Right lobe of liver (tissue), 6 donors: Measurements from ENCODE around the gene ADARB2. TPM values are rescaled to one million over a fixed set of nuclear protein-coding genes. Genes with fewer than 3 reads are reported as not detected.
A peak's percentile ranks its signal among the peaks of the same experiment; 100 is the strongest.

Source experiments
- ATAC-seq, 4 donors: fragments of 200-7000 bp; cut with Tn5 transposase; one replicate each; pipeline ENCODE4 v1.9.1; 2020; ENCODE audit warnings: mild to moderate bottlenecking in 4 of 4, moderate library complexity in 4 of 4
- DNase-seq, 3 donors: peaks; one replicate each; pipeline ENCODE4 v3.0.0-alpha.2; 2020
- H3K27ac ChIP-seq, 3 donors: fragments of 200-600 bp; one replicate each; pipeline ENCODE4 v1.8.0; 2022
- H3K27me3 ChIP-seq, 2 donors: fragments of 200-600 bp; one replicate each; pipeline ENCODE4 v1.8.0; 2022
- H3K36me3 ChIP-seq, 4 donors: fragments of 200-600 bp; sonication (generic) in 1 of 4; one replicate each; pipeline versions ENCODE4 v1.5.1 to v1.8.0; 2017 to 2022; ENCODE audit warnings: control low read depth in 1 of 4
- H3K4me1 ChIP-seq, 4 donors: fragments of 200-600 bp; sonication (generic) in 1 of 4; one replicate each; pipeline versions ENCODE4 v1.5.1 to v1.8.0; 2017 to 2022; ENCODE audit warnings: control low read depth in 1 of 4
- H3K4me3 ChIP-seq, 3 donors: fragments of 200-600 bp; one replicate each; pipeline ENCODE4 v1.8.0; 2022
- H3K9me3 ChIP-seq, 4 donors: fragments of 200-600 bp; sonication (generic) in 1 of 4; one replicate each; pipeline versions ENCODE4 v1.5.1 to v1.8.0; 2017 to 2022; ENCODE audit warnings: control low read depth in 1 of 4
- CTCF ChIP-seq, 4 donors: fragments of 200-600 bp in 3 of 4; fragments of 450-650 bp in 1 of 4; IDR thresholded peaks; one replicate each; pipeline versions ENCODE4 v1.5.1 to v1.8.0; 2016 to 2022; ENCODE audit warnings: antibody characterized with exemption in 4 of 4, mild to moderate bottlenecking in 2 of 4
- POLR2A ChIP-seq: fragments of 450-650 bp; IDR thresholded peaks from one replicate; pipeline ENCODE4 v1.6.1; 2017; ENCODE audit warnings: antibody characterized with exemption, mild to moderate bottlenecking
- WGBS: methylation state at CpG from one replicate; pipeline ENCODE4 v1.1.6; 2018; ENCODE audit warnings: low coverage, low lambda C conversion rate; ENCODE audit not compliant: insufficient coverage; ENCODE audit errors: missing lambda C conversion rate; 5-methylcytosine and 5-hydroxymethylcytosine counted together
- intact Hi-C, 2 donors: fragments of 100-400 bp; cut with DNase I; formaldehyde crosslinking; loops; one replicate each; pipeline versions ENCODE4 v1.11.2 to v1.14.1; 2022
- total RNA-seq, 6 experiments: library from RNA; depleted of rRNA in 2 of 6; stranded (reverse); fragments of >200 nt in 2 of 6; fragmentation: NEBNext Ultra II Directional in 3 of 6; extraction: Animal tissue kit (Norgen Biotek cat#: 25700) in 3 of 6; gene quantifications; one replicate each; pipeline versions ENCODE4 v1.1.0 to v1.2.4, GENCODE V29; 2016 to 2023
- donor health status: DM: no; HTN: yes; CAD: no.
- donor health status: DM: no; HTN: no; CAD: no.
- donor health status: DM: no; HTN: no; CAD: no.
- donor health status: DM: no; HTN: yes; CAD: no.
- donor health status: DM: no; HTN: yes; CAD: no.

Gene ADARB2
- total RNA-seq, 6 experiments from 2014 or later, result 0.07 to 0.68 (median 0.42) TPM

- H3K4me3 ChIP-seq, result no peak overlapping the region
- no peak for ATAC-seq
- 66% methylated on average over 7 of the region's 8 CpGs for WGBS
- no peak for DNase-seq
- no peaks in the 10 kb centered on the region for H3K36me3 ChIP-seq
- intact Hi-C loops, result no loop called here
- H3K4me1 ChIP-seq, result peaks cover 0 to 9% (median 0%) of the 10 kb centered on the region in 4 donors
- H3K27me3 ChIP-seq, result peaks cover 4 to 24% of the 10 kb centered on the region in 2 donors
- H3K27ac ChIP-seq, result no peak overlapping the region
- TF ChIP-seq CTCF (IDR thresholded peaks at IDR 0.05) (no peak), POLR2A (no peak)
- H3K9me3 ChIP-seq, result no peaks in the 10 kb centered on the region
Observed at GRCh38 chr10:1422275-1422674, 315.1 kb downstream of the ADARB2 start.

- no peak overlapping the region for H3K4me3 ChIP-seq
Observed at GRCh38 chr10:1420661-1421362, 316.5 kb downstream of the ADARB2 start.

GRCh38 chr10:1419796-1420610 is 317.3 kb downstream of the ADARB2 start:
- 28% methylated on average over 9 of the region's 9 CpGs for WGBS
- H3K27me3 ChIP-seq, result peaks cover 4 to 24% of the 10 kb centered on the region in 2 donors
- ATAC-seq, result no peak

More at GRCh38 chr10:1420661-1421362, 316.5 kb downstream of the ADARB2 start:
- H3K4me1 ChIP-seq, result peaks cover 0 to 9% (median 0%) of the 10 kb centered on the region in 4 donors
- peak in 2 of 3 donors; percentile 60 to 62 for DNase-seq
- no peaks in the 10 kb centered on the region for H3K36me3 ChIP-seq
- peaks cover 4 to 24% of the 10 kb centered on the region in 2 donors for H3K27me3 ChIP-seq
- TF ChIP-seq CTCF (IDR thresholded peaks at IDR 0.05), result peak; percentile 38 to 75 (median 66)
- no peak for TF ChIP-seq POLR2A
- intact Hi-C loops, result no loop called here
- ATAC-seq, result peak; percentile 91 to 99 (median 94)
- H3K9me3 ChIP-seq, result no peaks in the 10 kb centered on the region
- WGBS, result 1% methylated on average over 14 of the region's 25 CpGs
- no peak overlapping the region for H3K27ac ChIP-seq

More at GRCh38 chr10:1419796-1420610, 317.3 kb downstream of the ADARB2 start:
- no peaks in the 10 kb centered on the region for H3K9me3 ChIP-seq
- H3K27ac ChIP-seq, result no peak overlapping the region
- H3K36me3 ChIP-seq, result no peaks in the 10 kb centered on the region
- peaks cover 0 to 9% (median 0%) of the 10 kb centered on the region in 4 donors for H3K4me1 ChIP-seq
- TF ChIP-seq POLR2A (no peak), CTCF (IDR thresholded peaks at IDR 0.05) (no peak)
- DNase-seq, result no peak
- intact Hi-C loops, result no loop called here
- no peak overlapping the region for H3K4me3 ChIP-seq
